GM12892 (cell line): ENCODE measurements around the gene TXNRD3.

ENCODE experiments used
- POLR2A ChIP-seq: IDR thresholded peaks from 2 replicates; pipeline ENCODE4 v1.6.1; 2011; ENCODE audit warnings: low read depth, low read length, control low read depth
- POLR2AphosphoS5 ChIP-seq: IDR thresholded peaks from 2 replicates; pipeline ENCODE4 v1.6.1; 2011; ENCODE audit warnings: low read depth, low read length, control low read depth

DNA sequence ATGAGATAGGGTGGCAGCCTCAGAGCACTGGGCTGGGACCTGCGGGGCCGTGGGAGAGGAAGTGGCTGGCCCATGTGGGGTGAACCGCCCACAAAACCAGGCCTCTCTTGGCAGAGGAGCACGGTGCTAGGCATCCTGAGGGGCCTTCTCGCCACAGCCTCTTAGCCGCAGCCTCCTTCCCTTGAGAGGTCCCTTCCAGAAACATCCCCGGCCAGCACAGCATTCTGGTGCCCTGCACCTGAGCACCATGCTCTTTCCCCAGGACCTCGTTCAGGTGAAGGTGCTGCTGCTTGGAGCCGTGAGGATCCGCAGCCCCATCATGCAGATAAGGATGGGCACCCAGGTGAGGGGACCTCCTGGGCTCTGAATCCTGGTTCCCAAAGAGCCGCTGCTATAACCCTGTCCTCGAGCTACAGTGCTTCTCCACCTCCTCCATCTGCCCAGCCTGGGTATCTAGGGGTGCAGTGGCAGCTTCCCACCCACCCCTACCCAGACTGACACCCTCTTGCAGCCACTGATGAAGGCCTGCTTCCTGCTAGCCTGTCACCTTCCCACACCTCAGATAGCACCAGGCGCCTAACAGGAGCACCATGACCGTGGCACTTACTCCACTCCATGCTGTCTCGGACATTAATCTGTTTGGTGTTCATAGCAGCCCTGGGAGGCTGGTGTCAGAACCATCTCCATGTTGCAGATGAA, 11.2 kb upstream of the TXNRD3 start:
- TF ChIP-seq POLR2A (no peak), POLR2AphosphoS5 (no peak)
